SU-DHL-6 (cell line): ENCODE data around the gene SELENON.
A peak's percentile ranks its signal among the peaks of the same experiment; 100 is the strongest.
"Not testable (repeated sequence)": the region's sequence is repeated elsewhere in the genome, so short reads cannot be mapped to it uniquely, and the experiment has no call there.

Experiments used
- H2AFZ ChIP-seq: fragments of 200-600 bp; sonication (generic); 2 replicates; pipeline ENCODE4 v1.6.1; 2014; ENCODE audit warnings: low read depth, mild to moderate bottlenecking, moderate library complexity, mixed read lengths, antibody characterized with exemption, low read length; ENCODE audit not compliant: severe bottlenecking
- H3F3A ChIP-seq: fragments of 200-600 bp; shearing (Covaris generic); 2 replicates; pipeline ENCODE4 v1.6.0; 2016; ENCODE audit warnings: antibody characterized with exemption, mild to moderate bottlenecking; ENCODE audit not compliant: insufficient read depth
- H3K27ac ChIP-seq: fragments of 200-600 bp; sonication (generic); 2 replicates; pipeline ENCODE4 v1.5.1; 2016; ENCODE audit warnings: low read depth, mild to moderate bottlenecking, low read length, moderate library complexity, mixed read lengths
- H3K27me3 ChIP-seq: fragments of 200-600 bp; sonication (generic), shearing (Covaris generic); 2 replicates; pipeline ENCODE4 v1.6.0; 2014; ENCODE audit warnings: mild to moderate bottlenecking, low read length
- H3K36me3 ChIP-seq: fragments of 200-600 bp; sonication (generic); 2 replicates; pipeline ENCODE4 v1.6.1; 2014; ENCODE audit warnings: mild to moderate bottlenecking, low read length, mixed read lengths
- H3K4me2 ChIP-seq: fragments of 300-600, 200-600 bp; shearing (Covaris generic), sonication (generic); 2 replicates; pipeline ENCODE4 v1.6.0; 2014; ENCODE audit warnings: low read length, low read depth, mild to moderate bottlenecking; ENCODE audit not compliant: poor library complexity, severe bottlenecking
- H3K4me3 ChIP-seq: fragments of 200-600 bp; sonication (generic); 2 replicates; pipeline ENCODE4 v1.5.1; 2014; ENCODE audit warnings: antibody characterized with exemption, low read length, mild to moderate bottlenecking, mixed read lengths; ENCODE audit not compliant: insufficient read depth, poor library complexity, severe bottlenecking
- H3K79me2 ChIP-seq: fragments of 200-600 bp; sonication (generic); 2 replicates; pipeline ENCODE4 v1.6.1; 2014; ENCODE audit warnings: mild to moderate bottlenecking, low read length, moderate library complexity; ENCODE audit not compliant: insufficient read depth
- H3K9ac ChIP-seq: fragments of 200-600 bp; sonication (generic); 2 replicates; pipeline ENCODE4 v1.7.0; 2014; ENCODE audit warnings: mild to moderate bottlenecking, low read length
- H3K9me2 ChIP-seq: fragments of 200-600 bp; sonication (generic); replicated peaks from 2 replicates; pipeline ENCODE4 v1.6.1; 2014; ENCODE audit warnings: low read length; ENCODE audit not compliant: insufficient read depth
- H3K9me3 ChIP-seq: fragments of 200-600 bp; sonication (generic); 2 replicates; pipeline ENCODE4 v1.6.1; 2014; ENCODE audit warnings: low read length, mixed read lengths; ENCODE audit not compliant: insufficient read depth
- H4K20me1 ChIP-seq: fragments of 200-600 bp; sonication (generic); 2 replicates; pipeline ENCODE4 v1.6.1; 2014; ENCODE audit warnings: low read depth, mild to moderate bottlenecking, antibody characterized with exemption, low read length, moderate library complexity, mixed read lengths
- EZH2phosphoT487 ChIP-seq: fragments of 200-600 bp; sonication (generic), shearing (Covaris generic); conservative IDR thresholded peaks from 2 replicates; pipeline ENCODE4 v1.6.1; 2018; ENCODE audit warnings: mild to moderate bottlenecking, antibody characterized with exemption, low read length, moderate library complexity, mixed read lengths
- TF ChIP-seq, protein P1 (sequence below): fragments of 200-600 bp; sonication (generic); IDR thresholded peaks from one replicate; pipeline ENCODE4 v1.5.1; 2017; ENCODE audit warnings: antibody characterized with exemption, mild to moderate bottlenecking, low read length, moderate library complexity; ENCODE audit not compliant: insufficient read depth, poor library complexity, severe bottlenecking

The SELENON gene

DNA sequence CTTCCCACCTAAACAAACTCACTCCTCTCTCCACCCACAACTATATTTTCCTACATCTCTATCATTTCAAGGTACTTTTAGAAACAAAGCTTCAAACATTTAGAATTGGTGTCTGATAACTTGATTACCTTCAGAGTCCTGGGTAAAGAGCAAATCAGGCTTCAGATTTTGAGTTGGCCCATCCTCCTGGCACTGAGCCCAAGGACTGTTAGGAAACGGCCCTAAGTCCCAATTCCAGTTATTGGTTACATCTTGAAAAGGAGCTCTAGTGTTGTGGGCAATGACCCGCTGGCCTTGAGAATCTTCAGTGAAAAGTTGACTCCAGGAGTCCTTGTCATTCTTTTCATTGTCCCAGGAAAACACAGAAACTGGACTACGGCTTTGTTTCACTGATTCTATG lies 34.9 kb downstream of the SELENON start:
- Histone ChIP-seq H3K9me3 (no peaks in the 10 kb centered on the region), H3K79me2 (no peaks in the 10 kb centered on the region), H3K36me3 (peaks cover 4% of the 10 kb centered on the region; the same call in 1 of the 2 replicates), H3K27ac (no peak overlapping the region), H4K20me1 (no peaks in the 10 kb centered on the region; the same call in 1 of the 2 replicates), H3K27me3 (no peaks in the 10 kb centered on the region), H3K4me2 (no peak overlapping the region), H2AFZ (no peak overlapping the region), H3K9ac (no peak overlapping the region), H3K9me2 (no peaks in the 10 kb centered on the region), H3K4me3 (no peak overlapping the region), H3F3A (no peaks in the 10 kb centered on the region; the same call in 1 of the 2 replicates)
- TF ChIP-seq EZH2phosphoT487, result no peak
- TF ChIP-seq, protein P1, sequence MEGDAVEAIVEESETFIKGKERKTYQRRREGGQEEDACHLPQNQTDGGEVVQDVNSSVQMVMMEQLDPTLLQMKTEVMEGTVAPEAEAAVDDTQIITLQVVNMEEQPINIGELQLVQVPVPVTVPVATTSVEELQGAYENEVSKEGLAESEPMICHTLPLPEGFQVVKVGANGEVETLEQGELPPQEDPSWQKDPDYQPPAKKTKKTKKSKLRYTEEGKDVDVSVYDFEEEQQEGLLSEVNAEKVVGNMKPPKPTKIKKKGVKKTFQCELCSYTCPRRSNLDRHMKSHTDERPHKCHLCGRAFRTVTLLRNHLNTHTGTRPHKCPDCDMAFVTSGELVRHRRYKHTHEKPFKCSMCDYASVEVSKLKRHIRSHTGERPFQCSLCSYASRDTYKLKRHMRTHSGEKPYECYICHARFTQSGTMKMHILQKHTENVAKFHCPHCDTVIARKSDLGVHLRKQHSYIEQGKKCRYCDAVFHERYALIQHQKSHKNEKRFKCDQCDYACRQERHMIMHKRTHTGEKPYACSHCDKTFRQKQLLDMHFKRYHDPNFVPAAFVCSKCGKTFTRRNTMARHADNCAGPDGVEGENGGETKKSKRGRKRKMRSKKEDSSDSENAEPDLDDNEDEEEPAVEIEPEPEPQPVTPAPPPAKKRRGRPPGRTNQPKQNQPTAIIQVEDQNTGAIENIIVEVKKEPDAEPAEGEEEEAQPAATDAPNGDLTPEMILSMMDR, result no peak

GRCh38 chr1:25836695-25837094 lies 36.7 kb downstream of the SELENON start:
- Histone ChIP-seq H3K9ac (no peak overlapping the region), H3K79me2 (0 out of 2 replicates have a peak, but pooled peaks cover under 1% of the 10 kb centered on the region), H2AFZ (no peak overlapping the region), H3K27me3 (no peaks in the 10 kb centered on the region), H3K27ac (no peak overlapping the region), H3K9me3 (no peaks in the 10 kb centered on the region), H3F3A (no peaks in the 10 kb centered on the region; the same call in 1 of the 2 replicates), H3K36me3 (no peaks in the 10 kb centered on the region), H4K20me1 (no peaks in the 10 kb centered on the region; the same call in 1 of the 2 replicates), H3K9me2 (no peaks in the 10 kb centered on the region), H3K4me2 (no peak overlapping the region), H3K4me3 (no peak overlapping the region)
- no peak for TF ChIP-seq EZH2phosphoT487
- TF ChIP-seq, protein P1, result no peak

GRCh38 chr1:25837262-25837875 lies 37.4 kb downstream of the SELENON start:
- H3K4me2 ChIP-seq, result no peak overlapping the region
- H3K79me2 ChIP-seq, result 0 out of 2 replicates have a peak, but pooled peaks cover 3% of the 10 kb centered on the region
- TF ChIP-seq EZH2phosphoT487, result no peak
- TF ChIP-seq, protein P1, result peak; percentile 35
- no peaks in the 10 kb centered on the region; the same call in 1 of the 2 replicates for H3F3A ChIP-seq
- no peak overlapping the region for H3K9ac ChIP-seq
- H3K4me3 ChIP-seq, result no peak overlapping the region
- H3K27me3 ChIP-seq, result no peaks in the 10 kb centered on the region
- H2AFZ ChIP-seq, result no peak overlapping the region
- no peaks in the 10 kb centered on the region for H3K36me3 ChIP-seq
- no peaks in the 10 kb centered on the region; the same call in 1 of the 2 replicates for H4K20me1 ChIP-seq
- H3K27ac ChIP-seq, result no peak overlapping the region
- H3K9me2 ChIP-seq, result no peaks in the 10 kb centered on the region
- H3K9me3 ChIP-seq, result no peaks in the 10 kb centered on the region

DNA sequence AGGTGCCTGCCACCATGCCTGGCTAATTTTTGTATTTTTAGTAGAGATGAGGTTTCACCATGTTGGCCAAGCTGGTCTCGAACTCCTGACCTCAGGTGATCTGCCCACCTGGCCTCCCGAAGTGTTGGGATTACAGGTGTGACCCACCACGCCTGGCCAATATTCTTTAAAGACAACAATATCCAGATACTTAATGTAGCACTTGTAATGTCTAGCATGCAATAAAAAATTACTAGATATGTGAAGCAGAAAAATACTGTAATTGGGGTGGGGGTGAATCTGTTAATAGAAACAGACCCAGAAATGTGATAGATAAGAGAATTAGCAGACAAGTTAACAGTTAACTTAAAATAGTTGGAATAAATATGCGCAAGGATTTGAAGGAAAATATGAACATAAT lies 39.8 kb downstream of the SELENON start:
- H3K4me2 ChIP-seq, H3K9ac ChIP-seq, H3K79me2 ChIP-seq, H3K9me2 ChIP-seq, H3K36me3 ChIP-seq, H2AFZ ChIP-seq, H4K20me1 ChIP-seq, H3K9me3 ChIP-seq, H3K4me3 ChIP-seq, H3K27me3 ChIP-seq, H3F3A ChIP-seq, H3K27ac ChIP-seq: not testable (repeated sequence)
